IMR-90 (cell line): ENCODE measurements around the gene RELL1. TPM values are rescaled to one million over a fixed set of nuclear protein-coding genes. Genes with fewer than 3 reads are reported as not detected.

Experiments
- ATAC-seq: fragments of 200-7000 bp; cut with Tn5 transposase; 2 replicates; pipeline ENCODE4 v1.9.1; 2020; ENCODE audit warnings: low read depth, mild to moderate bottlenecking, moderate library complexity
- BruUV-seq: library from RNA; stranded (reverse); fragments of 400-500 nt; replicated peaks from 2 replicates; lab custom pipeline; 2021; lab: Mats Ljungman, UMichigan
- CTCF ChIA-PET: fragments of 300-600 bp; formaldehyde crosslinking; extraction: SDS; loops from one replicate; lab custom pipeline; 2021; ENCODE audit warnings: antibody characterized with exemption; lab: Yijun Ruan, JAX
- POLR2A ChIA-PET: fragments of 300-600 bp; sonication (Branson Sonifier 250); formaldehyde crosslinking; loops from one replicate; lab custom pipeline; 2022; ENCODE audit warnings: antibody characterized with exemption; ENCODE audit not compliant: unreplicated experiment; lab: Charles Lee
- DNase-seq: peaks from one replicate; pipeline ENCODE4 v3.0.0; 2013
- H2AFZ ChIP-seq: replicated peaks from 2 replicates; pipeline ENCODE3; 2013; ENCODE audit warnings: low read length, mild to moderate bottlenecking; ENCODE audit not compliant: poor library complexity
- H2AK5ac ChIP-seq: 2 replicates; pipeline ENCODE4 v1.6.1; 2013; ENCODE audit warnings: low read depth, low read length, inconsistent platforms
- H2AK9ac ChIP-seq: replicated peaks from 2 replicates; pipeline ENCODE3; 2013; ENCODE audit warnings: mild to moderate bottlenecking, low read depth, low read length, moderate library complexity; ENCODE audit not compliant: poor library complexity
- H2BK120ac ChIP-seq: 2 replicates; pipeline ENCODE4 v1.6.1; 2013; ENCODE audit warnings: low read depth, low read length, inconsistent platforms
- H2BK15ac ChIP-seq: 3 replicates; pipeline ENCODE4 v1.6.1; 2013; ENCODE audit warnings: low read depth, low read length, inconsistent platforms
- H2BK20ac ChIP-seq: 2 replicates; pipeline ENCODE4 v1.6.1; 2013; ENCODE audit warnings: low read depth, mild to moderate bottlenecking, inconsistent platforms, low read length, moderate library complexity
- H2BK5ac ChIP-seq: 2 replicates; pipeline ENCODE4 v1.6.1; 2013; ENCODE audit warnings: mild to moderate bottlenecking, low read depth, low read length, inconsistent platforms; ENCODE audit not compliant: poor library complexity, severe bottlenecking
- H3K14ac ChIP-seq: replicated peaks from 2 replicates; pipeline ENCODE4 v1.6.1; 2013; ENCODE audit warnings: low read depth, low read length, inconsistent platforms
- H3K18ac ChIP-seq: 2 replicates; pipeline ENCODE4 v1.6.1; 2013; ENCODE audit warnings: low read depth, low read length, control low read depth
- H3K23ac ChIP-seq: 2 replicates; pipeline ENCODE4 v1.6.1; 2013; ENCODE audit warnings: low read depth, low read length, inconsistent platforms
- H3K27ac ChIP-seq: 2 replicates; pipeline ENCODE4 v1.5.1; 2013; ENCODE audit warnings: mild to moderate bottlenecking, control low read depth, low read length; ENCODE audit not compliant: insufficient read depth
- H3K27me3 ChIP-seq: 2 replicates; pipeline ENCODE4 v1.6.1; 2013; ENCODE audit warnings: low read length; ENCODE audit not compliant: control insufficient read depth, insufficient read depth
- H3K36me3 ChIP-seq: 2 replicates; pipeline ENCODE4 v1.6.1; 2013; ENCODE audit warnings: low read length, mixed read lengths; ENCODE audit not compliant: control insufficient read depth, insufficient read depth
- H3K4ac ChIP-seq: 2 replicates; pipeline ENCODE4 v1.6.1; 2013; ENCODE audit warnings: low read depth, low read length, inconsistent platforms
- H3K4me1 ChIP-seq: 2 replicates; pipeline ENCODE4 v1.6.1; 2013; ENCODE audit warnings: low read length, mixed read lengths; ENCODE audit not compliant: control insufficient read depth, insufficient read depth
- H3K4me2 ChIP-seq: 2 replicates; pipeline ENCODE4 v1.6.1; 2013; ENCODE audit warnings: low read depth, mild to moderate bottlenecking, control low read depth, low read length, moderate library complexity
- H3K4me3 ChIP-seq: 2 replicates; pipeline ENCODE4 v1.5.1; 2013; ENCODE audit warnings: low read depth, mild to moderate bottlenecking, control low read depth, low read length, moderate library complexity; ENCODE audit not compliant: insufficient read depth
- H3K56ac ChIP-seq: 2 replicates; pipeline ENCODE4 v1.6.1; 2013; ENCODE audit warnings: low read length, inconsistent platforms; ENCODE audit not compliant: insufficient read depth; ENCODE audit errors: extremely low read depth
- H3K79me1 ChIP-seq, 2 experiments: 2 replicates each; pipeline ENCODE4 v1.6.1; 2013; ENCODE audit warnings: low read length in 2 of 2, inconsistent platforms in 1 of 2, low read depth in 1 of 2
- H3K9ac ChIP-seq: 2 replicates; pipeline ENCODE4 v1.6.1; 2013; ENCODE audit warnings: low read depth, low read length, control low read depth
- H3K9me1 ChIP-seq: 2 replicates; pipeline ENCODE4 v1.6.1; 2013; ENCODE audit warnings: low read length, inconsistent platforms; ENCODE audit not compliant: insufficient read depth
- H3K9me3 ChIP-seq: 2 replicates; pipeline ENCODE4 v1.6.1; 2013; ENCODE audit warnings: low read length; ENCODE audit not compliant: control insufficient read depth, insufficient read depth
- H4K20me1 ChIP-seq: 2 replicates; pipeline ENCODE4 v1.6.1; 2013; ENCODE audit warnings: low read length, inconsistent platforms; ENCODE audit not compliant: insufficient read depth
- H4K5ac ChIP-seq: 2 replicates; pipeline ENCODE4 v1.6.1; 2013; ENCODE audit warnings: mild to moderate bottlenecking, low read depth, low read length, control low read depth
- H4K8ac ChIP-seq, 2 experiments: 2 replicates each; pipeline ENCODE4 v1.6.1; 2013; ENCODE audit warnings: low read depth in 2 of 2, low read length in 2 of 2, control low read depth in 1 of 2, inconsistent platforms in 1 of 2
- H4K91ac ChIP-seq: 2 replicates; pipeline ENCODE4 v1.6.1; 2013; ENCODE audit warnings: low read depth, low read length, inconsistent platforms; ENCODE audit not compliant: insufficient read depth
- BHLHE40 ChIP-seq: fragments of 150-350 bp; IDR thresholded peaks from 2 replicates; pipeline ENCODE4 v1.6.1; 2016; ENCODE audit warnings: mild to moderate bottlenecking, low read depth, low read length
- CEBPB ChIP-seq: IDR thresholded peaks from 2 replicates; pipeline ENCODE4 v1.6.1; 2012; ENCODE audit warnings: low read depth, low read length, improper control_type of control experiment
- CHD1 ChIP-seq: IDR thresholded peaks from 2 replicates; pipeline ENCODE4 v1.6.1; 2012; ENCODE audit warnings: low read depth, low read length, improper control_type of control experiment
- ELK1 ChIP-seq: fragments of 150-350 bp; IDR thresholded peaks from 2 replicates; pipeline ENCODE4 v1.6.1; 2016; ENCODE audit warnings: low read depth, mild to moderate bottlenecking, low read length, moderate library complexity, borderline replicate concordance
- FOS ChIP-seq: fragments of 150-350 bp; IDR thresholded peaks from 2 replicates; pipeline ENCODE4 v1.6.1; 2016; ENCODE audit warnings: low read depth, low read length
- MAFK ChIP-seq: IDR thresholded peaks from 2 replicates; pipeline ENCODE4 v1.6.1; 2012; ENCODE audit warnings: low read depth, low read length, improper control_type of control experiment
- MAZ ChIP-seq: IDR thresholded peaks from 2 replicates; pipeline ENCODE4 v1.6.1; 2012; ENCODE audit warnings: low read depth, mild to moderate bottlenecking, low read length, improper control_type of control experiment, moderate library complexity, borderline replicate concordance
- MXI1 ChIP-seq: IDR thresholded peaks from 2 replicates; pipeline ENCODE4 v1.6.1; 2012; ENCODE audit warnings: low read depth, mild to moderate bottlenecking, low read length, moderate library complexity, borderline replicate concordance
- NFE2L2 ChIP-seq: fragments of 150-350 bp; IDR thresholded peaks from 2 replicates; pipeline ENCODE4 v1.6.1; 2016; ENCODE audit warnings: low read depth, mild to moderate bottlenecking, low read length
- POLR2A ChIP-seq: IDR thresholded peaks from 2 replicates; pipeline ENCODE4 v1.6.1; 2012; ENCODE audit warnings: mild to moderate bottlenecking, low read depth, low read length
- RAD21 ChIP-seq: IDR thresholded peaks from 2 replicates; pipeline ENCODE4 v1.6.1; 2012; ENCODE audit warnings: low read length, improper control_type of control experiment
- RCOR1 ChIP-seq: IDR thresholded peaks from 2 replicates; pipeline ENCODE4 v1.6.1; 2012; ENCODE audit warnings: mild to moderate bottlenecking, low read length, improper control_type of control experiment; ENCODE audit not compliant: insufficient replicate concordance
- RFX5 ChIP-seq: IDR thresholded peaks from 2 replicates; pipeline ENCODE4 v1.8.0; 2012; ENCODE audit warnings: low read depth, mild to moderate bottlenecking, low read length, moderate library complexity
- SMC3 ChIP-seq: fragments of 150-350 bp; IDR thresholded peaks from 2 replicates; pipeline ENCODE4 v1.6.1; 2016; ENCODE audit warnings: low read depth, mild to moderate bottlenecking, antibody characterized with exemption, low read length, moderate library complexity
- WGBS, 2 experiments: methylation state at CpG; one replicate each; pipeline versions ENCODE4 v1.1.5 to v1.1.7; 2013; ENCODE audit warnings: missing lambda C conversion rate in 2 of 2; ENCODE audit not compliant: insufficient read length in 1 of 2; ENCODE audit errors: extremely low coverage in 2 of 2; 5-methylcytosine and 5-hydroxymethylcytosine counted together
- dilution Hi-C: fragments of 300-500 bp; cut with HindIII; formaldehyde crosslinking; loops from one replicate; pipeline ENCODE4 v1.14.3; 2018; ENCODE audit warnings: low sequenced_read_pairs; ENCODE audit not compliant: unreplicated experiment
- in situ Hi-C: fragments of 300-500 bp; cut with MboI; formaldehyde crosslinking; loops from 3 replicates; pipeline ENCODE4 v1.14.3; 2019; ENCODE audit warnings: low sequenced_read_pairs, inconsistent platforms, mixed read lengths
- intact Hi-C: fragments of 100-400 bp; cut with micrococcal nuclease; formaldehyde crosslinking; loops from 2 replicates; pipeline ENCODE4 v1.10.0; 2022
- polyA plus RNA-seq, 3 experiments: library from polyadenylated mRNA; depleted of rRNA; stranded (reverse); fragments of >200 nt; gene quantifications; 2 replicates each; pipeline ENCODE4 v1.2.3, GENCODE V29; 2012; ENCODE audit warnings: low replicate concordance in 1 of 3
- total RNA-seq: library from RNA; depleted of rRNA; stranded (reverse); fragments of >200 nt; gene quantifications from 2 replicates; pipeline ENCODE4 v1.2.3, GENCODE V29; 2012
- TF ChIP-seq, protein P1 (sequence below): fragments of 150-350 bp; IDR thresholded peaks from 2 replicates; pipeline ENCODE4 v1.6.1; 2017; ENCODE audit warnings: mild to moderate bottlenecking, antibody characterized with exemption, low read length, low read depth
- TF ChIP-seq, protein P2 (sequence below): conservative IDR thresholded peaks from 2 replicates; pipeline ENCODE4 v1.5.1; 2012; ENCODE audit warnings: mild to moderate bottlenecking, low read depth, low read length, improper control_type of control experiment

Gene RELL1
- total and polyA plus RNA-seq, 2 of the 4 experiments (the other 2 are of a cell fraction): 6.8 to 39.6 TPM

DNA sequence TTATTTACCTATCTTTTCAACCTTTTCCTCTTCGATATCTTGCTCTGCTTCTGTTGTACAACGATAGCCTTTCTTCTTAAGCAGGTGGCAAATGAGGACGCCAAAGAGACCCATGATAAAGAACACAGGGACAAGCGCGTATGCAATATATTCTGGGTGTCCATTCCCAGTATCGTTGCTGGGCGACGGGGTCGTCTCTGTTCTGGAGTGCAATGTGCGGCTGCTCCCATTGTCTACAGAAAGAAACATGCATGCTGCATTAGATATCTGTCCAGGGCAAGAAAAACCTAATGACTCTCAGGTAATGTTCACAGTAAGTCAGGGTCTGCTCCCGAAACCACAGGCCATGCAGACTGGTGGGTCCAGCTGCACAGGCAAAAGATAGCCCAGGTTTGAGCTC lies 36.9 kb downstream of the RELL1 start:
- WGBS, 2 experiments: 92% methylated on average over 6 of the region's 11 CpGs; no CpG with 5 or more reads in 1 of the 2 experiments
- CTCF ChIA-PET: no interaction called here
- POLR2A ChIA-PET: no interaction called here

More for the DNA sequence above, 36.9 kb downstream of the RELL1 start:
- dilution Hi-C loops: no loop called here
- Histone ChIP-seq H2AK9ac (no peak overlapping the region), H4K20me1 (peaks cover 14% of the 10 kb centered on the region; the same call in 1 of the 2 replicates), H3K27me3 (no peaks in the 10 kb centered on the region), H2BK15ac (no peak overlapping the region), H3K4me3 (no peak overlapping the region), H3K27ac (no peak overlapping the region), H2BK5ac (no peak overlapping the region), H2AFZ (no peak overlapping the region), H3K4ac (no peak overlapping the region), H3K4me2 (no peak overlapping the region), H3K36me3 (peaks cover 8% of the 10 kb centered on the region), H2BK20ac (no peak overlapping the region), H3K18ac (no peak overlapping the region), H3K9me1 (peaks cover 6% of the 10 kb centered on the region), H3K79me1 (peaks cover 23 to 42% of the 10 kb centered on the region in 2 experiments; a peak in 3 of 4 replicates), H4K8ac (no peak overlapping the region), H4K91ac (no peak overlapping the region), H2BK120ac (no peak overlapping the region), H3K14ac (no peak overlapping the region), H4K5ac (no peak overlapping the region), H3K9me3 (no peaks in the 10 kb centered on the region), H3K4me1 (peaks cover 9% of the 10 kb centered on the region), H3K23ac (no peak overlapping the region), H2AK5ac (no peak overlapping the region; the same call in 1 of the 2 replicates), H3K56ac (no peak overlapping the region), H3K9ac (no peak overlapping the region)
- TF ChIP-seq CHD1 (no peak), SMC3 (no peak), FOS (no peak), RAD21 (no peak), NFE2L2 (no peak), BHLHE40 (no peak), MXI1 (no peak), RCOR1 (no peak), ELK1 (no peak), CEBPB (no peak), MAFK (no peak), POLR2A (no peak), RFX5 (no peak), MAZ (no peak)
- TF ChIP-seq, protein P1, sequence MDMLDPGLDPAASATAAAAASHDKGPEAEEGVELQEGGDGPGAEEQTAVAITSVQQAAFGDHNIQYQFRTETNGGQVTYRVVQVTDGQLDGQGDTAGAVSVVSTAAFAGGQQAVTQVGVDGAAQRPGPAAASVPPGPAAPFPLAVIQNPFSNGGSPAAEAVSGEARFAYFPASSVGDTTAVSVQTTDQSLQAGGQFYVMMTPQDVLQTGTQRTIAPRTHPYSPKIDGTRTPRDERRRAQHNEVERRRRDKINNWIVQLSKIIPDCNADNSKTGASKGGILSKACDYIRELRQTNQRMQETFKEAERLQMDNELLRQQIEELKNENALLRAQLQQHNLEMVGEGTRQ: no peak
- TF ChIP-seq, protein P2, sequence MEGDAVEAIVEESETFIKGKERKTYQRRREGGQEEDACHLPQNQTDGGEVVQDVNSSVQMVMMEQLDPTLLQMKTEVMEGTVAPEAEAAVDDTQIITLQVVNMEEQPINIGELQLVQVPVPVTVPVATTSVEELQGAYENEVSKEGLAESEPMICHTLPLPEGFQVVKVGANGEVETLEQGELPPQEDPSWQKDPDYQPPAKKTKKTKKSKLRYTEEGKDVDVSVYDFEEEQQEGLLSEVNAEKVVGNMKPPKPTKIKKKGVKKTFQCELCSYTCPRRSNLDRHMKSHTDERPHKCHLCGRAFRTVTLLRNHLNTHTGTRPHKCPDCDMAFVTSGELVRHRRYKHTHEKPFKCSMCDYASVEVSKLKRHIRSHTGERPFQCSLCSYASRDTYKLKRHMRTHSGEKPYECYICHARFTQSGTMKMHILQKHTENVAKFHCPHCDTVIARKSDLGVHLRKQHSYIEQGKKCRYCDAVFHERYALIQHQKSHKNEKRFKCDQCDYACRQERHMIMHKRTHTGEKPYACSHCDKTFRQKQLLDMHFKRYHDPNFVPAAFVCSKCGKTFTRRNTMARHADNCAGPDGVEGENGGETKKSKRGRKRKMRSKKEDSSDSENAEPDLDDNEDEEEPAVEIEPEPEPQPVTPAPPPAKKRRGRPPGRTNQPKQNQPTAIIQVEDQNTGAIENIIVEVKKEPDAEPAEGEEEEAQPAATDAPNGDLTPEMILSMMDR: no peak
- ATAC-seq (no peak), DNase-seq (no peak)
- BruUV-seq: no TSS peak
- intact Hi-C loops: loop anchor here (2.0 kb wide), 1 partner anchor 38 kb away; the partner anchor contains the start of gene RELL1
- in situ Hi-C loops: no loop called here
